HG03565 (cell line): ENCODE data around the gene ARMH2.
"Not testable (repeated sequence)": the region's sequence is repeated elsewhere in the genome, so short reads cannot be mapped to it uniquely, and the experiment has no call there.

Experiments
- ATAC-seq: cut with Tn5 transposase; IDR thresholded peaks from one replicate; pipeline ENCODE4 v1.9.1; 2021; ENCODE audit warnings: mild to moderate bottlenecking, moderate library complexity; ENCODE audit not compliant: unreplicated experiment

The ARMH2 gene

GRCh38 chr6:24765968-24766367, 32.7 kb downstream of the ARMH2 start:
- not testable (repeated sequence) for ATAC-seq

DNA sequence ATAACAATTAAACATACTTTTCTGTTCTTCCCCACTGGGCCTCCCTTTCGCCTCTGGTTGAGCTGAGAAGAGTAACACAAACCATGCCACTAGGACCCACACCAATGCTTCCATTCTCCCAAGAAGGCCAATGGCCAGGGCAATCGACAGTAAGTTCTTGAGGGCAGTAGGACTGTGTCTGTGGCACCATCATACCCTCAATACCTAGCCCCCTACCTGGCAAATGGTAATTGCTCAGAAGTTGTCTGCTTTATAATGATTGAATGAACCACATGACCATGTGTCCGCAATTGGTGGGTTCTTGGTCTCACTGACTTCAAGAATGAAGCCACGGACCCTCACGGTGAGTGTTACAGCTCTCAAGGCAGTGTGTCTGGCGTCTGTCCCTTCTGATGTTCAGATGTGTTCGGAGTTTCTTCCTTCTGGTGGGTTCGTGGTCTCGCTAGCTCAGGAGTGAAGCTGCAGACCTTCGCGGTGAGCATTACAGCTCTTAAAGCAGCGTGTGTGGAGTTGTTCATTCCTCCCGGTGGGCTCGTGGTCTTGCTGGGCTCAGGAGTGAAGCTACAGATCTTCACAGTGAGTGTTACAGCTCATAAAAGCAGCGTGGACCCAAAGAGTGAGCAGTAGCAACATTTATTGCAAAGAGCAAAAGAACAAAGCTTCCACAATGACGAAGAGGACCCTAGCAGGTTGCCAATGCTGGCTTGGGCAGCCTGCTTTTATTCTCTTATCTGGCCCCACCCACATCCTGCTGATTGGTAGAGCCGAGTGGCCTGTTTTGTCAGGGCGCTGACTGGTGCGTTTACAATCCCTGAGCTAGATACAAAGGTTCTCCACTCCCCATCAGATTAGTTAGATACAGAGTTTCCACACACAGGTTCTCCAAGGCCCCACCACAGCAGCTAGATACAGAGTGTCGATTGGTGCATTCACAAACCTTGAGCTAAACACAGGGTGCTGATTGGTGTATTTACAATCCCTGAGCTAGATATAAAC, 33.6 kb downstream of the ARMH2 start:
- not testable (repeated sequence) for ATAC-seq

- no peak for ATAC-seq
Measured at GRCh38 chr6:24763578-24763977, 35.1 kb downstream of the ARMH2 start.

GRCh38 chr6:24761851-24762250, 36.9 kb downstream of the ARMH2 start:
- ATAC-seq, result no peak

DNA sequence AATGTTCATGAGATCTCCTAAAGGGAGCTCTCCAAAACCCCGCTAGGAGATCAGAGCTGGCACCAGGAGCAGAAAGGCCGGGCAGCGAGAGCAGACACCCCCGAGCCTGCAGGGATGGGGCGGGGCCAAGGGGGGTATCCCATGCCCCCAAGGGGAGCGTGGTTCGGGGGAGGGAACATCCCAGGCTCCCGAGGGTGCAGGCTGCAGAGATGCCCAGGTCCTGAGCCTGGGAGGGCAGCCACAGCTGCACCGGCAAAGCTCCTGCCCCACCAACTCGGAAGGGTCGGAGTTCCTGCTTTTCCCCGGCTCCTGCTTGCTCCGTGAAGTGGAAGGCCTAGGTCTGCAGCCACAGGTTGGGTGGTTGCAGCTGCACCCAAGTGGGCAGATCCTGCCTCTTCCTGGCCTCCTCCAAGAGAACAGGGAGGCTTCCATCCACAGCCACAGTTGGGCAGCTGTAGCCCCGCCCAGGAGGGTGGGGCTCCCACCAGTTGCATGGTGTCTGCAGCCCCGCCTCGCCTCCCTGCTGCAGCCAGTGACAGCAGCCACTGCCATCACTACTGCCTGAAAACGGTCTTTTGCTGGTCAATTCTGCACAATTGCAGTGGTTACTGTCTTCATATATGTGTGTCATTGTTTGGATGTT, 37.4 kb downstream of the ARMH2 start:
- ATAC-seq, result no peak

DNA sequence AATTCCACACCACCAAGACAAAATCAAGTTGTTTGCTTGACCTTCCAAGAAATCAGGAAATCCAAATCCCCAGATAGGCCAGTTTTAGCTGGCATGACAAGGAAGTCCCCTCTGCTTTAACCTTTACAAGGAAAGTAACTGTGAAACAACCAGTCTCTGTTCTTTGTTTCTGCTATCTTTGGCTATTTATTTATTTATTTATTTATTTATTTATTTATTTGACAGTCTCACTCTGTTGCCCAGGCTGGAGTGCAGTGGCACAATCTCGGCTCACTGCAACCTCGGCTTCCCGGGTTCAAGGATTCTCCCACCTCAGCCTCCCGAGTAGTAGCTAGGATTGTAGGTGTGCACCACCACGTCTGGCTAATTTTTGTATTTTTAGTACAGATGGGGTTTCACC, 38.5 kb downstream of the ARMH2 start:
- no peak for ATAC-seq

DNA sequence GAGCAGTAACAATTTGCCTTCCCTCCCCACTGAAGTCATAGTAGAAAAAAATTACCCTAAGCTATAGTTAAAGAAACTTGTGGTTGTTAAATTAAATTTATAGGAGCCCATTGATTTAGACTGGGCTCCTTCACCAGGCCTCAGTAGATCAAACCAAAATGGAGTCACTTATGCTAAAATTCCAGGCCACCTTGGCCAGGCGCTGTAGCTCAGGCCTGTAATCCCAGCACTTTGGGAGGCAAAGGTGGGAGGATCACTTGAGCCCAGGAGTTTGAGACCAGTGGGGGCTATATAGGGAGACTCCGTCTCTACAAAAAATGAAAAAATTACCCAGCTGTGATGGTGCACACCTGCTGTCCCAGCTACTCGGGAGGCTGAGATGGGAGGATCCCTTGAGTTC, 39.0 kb downstream of the ARMH2 start:
- ATAC-seq, result no peak

- ATAC-seq, result no peak
Measured at GRCh38 chr6:24757611-24758010, 41.1 kb downstream of the ARMH2 start.

DNA sequence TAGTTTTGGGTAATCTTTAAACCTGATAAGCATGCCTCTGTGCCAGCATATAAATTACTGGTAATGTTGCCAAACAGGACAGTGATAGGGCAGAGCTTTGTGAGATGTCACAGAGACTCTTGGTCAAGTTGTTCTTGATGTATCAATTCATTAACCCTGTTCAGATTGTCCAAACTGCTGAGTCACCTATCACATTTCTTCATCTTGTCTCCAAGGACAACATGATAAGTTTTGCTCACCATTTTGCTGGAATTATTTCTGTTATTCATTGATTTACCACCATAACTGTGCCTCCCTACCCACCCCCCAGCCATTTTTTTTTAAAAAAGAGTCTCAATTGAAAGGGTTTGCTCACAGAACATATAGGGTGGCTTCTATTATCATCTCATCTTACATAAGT, 43.4 kb downstream of the ARMH2 start:
- no peak for ATAC-seq

GRCh38 chr6:24754378-24754777, 44.3 kb downstream of the ARMH2 start:
- not testable (repeated sequence) for ATAC-seq

DNA sequence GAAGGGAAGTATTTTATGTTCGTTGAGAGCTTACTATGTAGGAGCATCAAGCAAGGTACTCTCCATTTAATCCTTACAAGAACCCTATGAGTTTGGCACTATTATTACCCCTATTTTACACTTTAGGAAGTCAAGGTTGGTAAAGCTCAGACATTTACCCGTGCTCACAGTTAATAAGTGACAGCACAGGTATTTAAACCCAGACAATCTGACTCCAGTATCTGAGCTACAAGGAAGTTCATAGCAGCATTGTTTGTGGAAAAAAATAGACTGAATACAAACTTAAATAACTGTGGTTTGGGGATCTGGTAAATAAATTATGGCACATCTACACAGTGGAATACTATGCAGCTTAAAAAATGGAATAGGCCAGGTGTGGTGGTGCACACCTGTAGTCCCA, 45.2 kb downstream of the ARMH2 start:
- ATAC-seq, result no peak

- ATAC-seq, result no peak
Measured at GRCh38 chr6:24752917-24753492, 45.7 kb downstream of the ARMH2 start.

- ATAC-seq, result no peak
Measured at GRCh38 chr6:24752503-24752902, 46.2 kb downstream of the ARMH2 start.

- not testable (repeated sequence) for ATAC-seq
Measured at GRCh38 chr6:24750878-24751277, 47.8 kb downstream of the ARMH2 start.

GRCh38 chr6:24749297-24749696, 49.4 kb downstream of the ARMH2 start:
- no peak for ATAC-seq
